HepG2 (cell line): ENCODE data around the gene USP10. TPM values are rescaled to one million over a fixed set of nuclear protein-coding genes. Genes with fewer than 3 reads are reported as not detected.
A peak's percentile ranks its signal among the peaks of the same experiment; 100 is the strongest.

Experiments
- ELF4 ChIP-seq: sonication (generic); formaldehyde crosslinking; IDR thresholded peaks from 2 replicates; pipeline ENCODE4 v1.5.0; 2020; ENCODE audit warnings: missing genetic modification reagents, mild to moderate bottlenecking, moderate library complexity, borderline replicate concordance
- MED13 ChIP-seq: sonication (generic); formaldehyde crosslinking; IDR thresholded peaks from 2 replicates; pipeline ENCODE4 v1.5.0; 2020; ENCODE audit warnings: missing genetic modification reagents
- SP1 ChIP-seq, 2 experiments: fragments of 450-650 bp in 1 of 2; sonication (generic) in 1 of 2; formaldehyde crosslinking in 1 of 2; IDR thresholded peaks; 2 replicates each; pipeline versions ENCODE4 v1.4.0 to v1.6.1; 2016 to 2020; ENCODE audit warnings: missing genetic modification reagents in 1 of 2
- ZNF232 ChIP-seq: sonication (generic); formaldehyde crosslinking; IDR thresholded peaks from 2 replicates; pipeline ENCODE4 v1.4.0; 2020; ENCODE audit warnings: missing genetic modification reagents, borderline replicate concordance
- ZNF296 ChIP-seq: sonication (generic); formaldehyde crosslinking; conservative IDR thresholded peaks from 2 replicates; pipeline ENCODE4 v1.5.0; 2020; ENCODE audit warnings: mild to moderate bottlenecking, missing genetic modification reagents
- ZNF34 ChIP-seq: sonication (generic); formaldehyde crosslinking; IDR thresholded peaks from 2 replicates; pipeline ENCODE4 v1.4.0; 2020; ENCODE audit warnings: mild to moderate bottlenecking, missing genetic modification reagents, borderline replicate concordance
- ZNF776 ChIP-seq: sonication (generic); formaldehyde crosslinking; IDR thresholded peaks from 2 replicates; pipeline ENCODE4 v1.4.0; 2020; ENCODE audit warnings: mild to moderate bottlenecking, missing genetic modification reagents
- polyA plus RNA-seq, 8 experiments: library from polyadenylated mRNA; depleted of rRNA in 3 of 8; stranded (reverse) in 7 of 8; unstranded in 1 of 8; fragments of >200 nt; fragmentation: Illumina TruSeq in 4 of 8; extraction: Trizol in 4 of 8; gene quantifications; 2 replicates each; pipeline versions ENCODE4 v1.2.1 to v1.2.3, GENCODE V29; 2011 to 2016; ENCODE audit warnings: low read depth in 4 of 8, missing spikeins in 1 of 8, mixed read lengths in 1 of 8; ENCODE audit not compliant: insufficient read depth in 1 of 8
- total RNA-seq, 5 experiments: library from RNA; depleted of rRNA; stranded (reverse); fragments of >200 nt; fragmentation: Illumina TruSeq; extraction: Trizol; gene quantifications; 2 replicates each; pipeline ENCODE4 v1.2.3, GENCODE V29; 2016; ENCODE audit warnings: low read depth in 1 of 5
- TF ChIP-seq, protein P1 (sequence below): IDR thresholded peaks from 2 replicates; pipeline ENCODE4 v1.6.1; 2016
- TF ChIP-seq, protein P2 (sequence below): sonication (generic); formaldehyde crosslinking; conservative IDR thresholded peaks from 2 replicates; pipeline ENCODE4 v1.8.1; 2023; ENCODE audit warnings: missing genetic modification reagents
- TF ChIP-seq, protein P3 (sequence below): sonication (generic); formaldehyde crosslinking; conservative IDR thresholded peaks from 2 replicates; pipeline ENCODE4 v1.4.0; 2020; ENCODE audit warnings: missing genetic modification reagents
- TF ChIP-seq, protein P4 (sequence below), 2 experiments: fragments of 450-650 bp in 1 of 2; sonication (generic) in 1 of 2; formaldehyde crosslinking in 1 of 2; IDR thresholded peaks; 2 replicates each; pipeline versions ENCODE4 v1.6.1 to v1.8.0; 2016 to 2022; ENCODE audit warnings: antibody characterized with exemption in 1 of 2, mild to moderate bottlenecking in 1 of 2, missing genetic modification reagents in 1 of 2
- TF ChIP-seq, protein P5 (sequence below): sonication (generic); formaldehyde crosslinking; conservative IDR thresholded peaks from 2 replicates; pipeline ENCODE4 v1.8.0; 2022; ENCODE audit warnings: missing genetic modification reagents

USP10 gene
- total and polyA plus RNA-seq, 2 of the 13 experiments (the other 11 are each of a cell fraction or from before 2014, with no cell fraction given) = 79.1 to 122 TPM

DNA sequence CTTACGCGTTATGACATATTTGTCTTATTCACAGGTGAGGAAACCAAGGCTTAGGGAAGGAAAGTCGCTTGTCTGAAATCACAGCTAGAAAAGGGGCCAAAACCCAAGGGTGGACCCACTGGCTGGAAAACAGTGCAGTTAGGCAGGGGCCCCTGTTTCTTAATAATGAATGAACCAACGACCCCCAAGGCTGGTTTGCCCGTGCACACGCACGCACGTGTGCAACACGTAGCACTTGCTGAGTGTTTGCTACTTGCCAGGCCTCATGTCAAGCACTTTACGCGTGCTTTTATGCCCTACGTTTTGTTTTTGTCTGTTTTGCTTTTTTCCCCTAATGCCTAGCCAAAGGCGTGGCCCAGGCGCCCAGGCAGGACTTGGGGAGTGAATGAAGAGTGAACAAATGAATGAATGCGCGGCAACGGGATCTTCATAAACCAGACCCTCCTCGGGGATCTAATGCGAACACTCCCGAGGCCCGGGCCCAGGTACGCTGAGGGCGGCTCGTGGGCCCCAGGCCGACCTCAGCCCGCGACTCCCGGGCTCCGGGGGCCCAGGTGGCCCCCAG, 571 bp upstream of the USP10 start (continued):
- peak; percentile 10; the same call in 1 of the 2 replicates for TF ChIP-seq ZNF776
- no peak for TF ChIP-seq SP1 (IDR thresholded peaks at IDR 0.05)
- no peak for TF ChIP-seq SP1 (CRISPR knock-in tag; IDR thresholded peaks at IDR 0.05)
- TF ChIP-seq ZNF232 (CRISPR knock-in tag) = peak; percentile 63; the same call in 1 of the 2 replicates
- TF ChIP-seq ZNF296 (CRISPR knock-in tag) = 0 out of 2 replicates have a peak, but pooled peaks have one; percentile 67
- TF ChIP-seq ELF4 = peak; percentile 90; the same call in 1 of the 2 replicates
- TF ChIP-seq, protein P1, sequence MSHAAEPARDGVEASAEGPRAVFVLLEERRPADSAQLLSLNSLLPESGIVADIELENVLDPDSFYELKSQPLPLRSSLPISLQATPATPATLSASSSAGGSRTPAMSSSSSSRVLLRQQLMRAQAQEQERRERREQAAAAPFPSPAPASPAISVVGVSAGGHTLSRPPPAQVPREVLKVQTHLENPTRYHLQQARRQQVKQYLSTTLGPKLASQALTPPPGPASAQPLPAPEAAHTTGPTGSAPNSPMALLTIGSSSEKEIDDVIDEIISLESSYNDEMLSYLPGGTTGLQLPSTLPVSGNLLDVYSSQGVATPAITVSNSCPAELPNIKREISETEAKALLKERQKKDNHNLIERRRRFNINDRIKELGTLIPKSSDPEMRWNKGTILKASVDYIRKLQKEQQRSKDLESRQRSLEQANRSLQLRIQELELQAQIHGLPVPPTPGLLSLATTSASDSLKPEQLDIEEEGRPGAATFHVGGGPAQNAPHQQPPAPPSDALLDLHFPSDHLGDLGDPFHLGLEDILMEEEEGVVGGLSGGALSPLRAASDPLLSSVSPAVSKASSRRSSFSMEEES (CRISPR knock-in tag) = 0 out of 2 replicates have a peak, but pooled peaks have one; percentile 47
- TF ChIP-seq ZNF34 (CRISPR knock-in tag) = no peak
- TF ChIP-seq, protein P2, sequence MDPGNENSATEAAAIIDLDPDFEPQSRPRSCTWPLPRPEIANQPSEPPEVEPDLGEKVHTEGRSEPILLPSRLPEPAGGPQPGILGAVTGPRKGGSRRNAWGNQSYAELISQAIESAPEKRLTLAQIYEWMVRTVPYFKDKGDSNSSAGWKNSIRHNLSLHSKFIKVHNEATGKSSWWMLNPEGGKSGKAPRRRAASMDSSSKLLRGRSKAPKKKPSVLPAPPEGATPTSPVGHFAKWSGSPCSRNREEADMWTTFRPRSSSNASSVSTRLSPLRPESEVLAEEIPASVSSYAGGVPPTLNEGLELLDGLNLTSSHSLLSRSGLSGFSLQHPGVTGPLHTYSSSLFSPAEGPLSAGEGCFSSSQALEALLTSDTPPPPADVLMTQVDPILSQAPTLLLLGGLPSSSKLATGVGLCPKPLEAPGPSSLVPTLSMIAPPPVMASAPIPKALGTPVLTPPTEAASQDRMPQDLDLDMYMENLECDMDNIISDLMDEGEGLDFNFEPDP (CRISPR knock-in tag) = 0 out of 2 replicates have a peak, but pooled peaks have one; percentile 87
- TF ChIP-seq, protein P3, sequence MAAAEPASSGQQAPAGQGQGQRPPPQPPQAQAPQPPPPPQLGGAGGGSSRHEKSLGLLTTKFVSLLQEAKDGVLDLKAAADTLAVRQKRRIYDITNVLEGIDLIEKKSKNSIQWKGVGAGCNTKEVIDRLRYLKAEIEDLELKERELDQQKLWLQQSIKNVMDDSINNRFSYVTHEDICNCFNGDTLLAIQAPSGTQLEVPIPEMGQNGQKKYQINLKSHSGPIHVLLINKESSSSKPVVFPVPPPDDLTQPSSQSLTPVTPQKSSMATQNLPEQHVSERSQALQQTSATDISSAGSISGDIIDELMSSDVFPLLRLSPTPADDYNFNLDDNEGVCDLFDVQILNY = 0 out of 2 replicates have a peak, but pooled peaks have one; percentile 15
- TF ChIP-seq, protein P4, sequence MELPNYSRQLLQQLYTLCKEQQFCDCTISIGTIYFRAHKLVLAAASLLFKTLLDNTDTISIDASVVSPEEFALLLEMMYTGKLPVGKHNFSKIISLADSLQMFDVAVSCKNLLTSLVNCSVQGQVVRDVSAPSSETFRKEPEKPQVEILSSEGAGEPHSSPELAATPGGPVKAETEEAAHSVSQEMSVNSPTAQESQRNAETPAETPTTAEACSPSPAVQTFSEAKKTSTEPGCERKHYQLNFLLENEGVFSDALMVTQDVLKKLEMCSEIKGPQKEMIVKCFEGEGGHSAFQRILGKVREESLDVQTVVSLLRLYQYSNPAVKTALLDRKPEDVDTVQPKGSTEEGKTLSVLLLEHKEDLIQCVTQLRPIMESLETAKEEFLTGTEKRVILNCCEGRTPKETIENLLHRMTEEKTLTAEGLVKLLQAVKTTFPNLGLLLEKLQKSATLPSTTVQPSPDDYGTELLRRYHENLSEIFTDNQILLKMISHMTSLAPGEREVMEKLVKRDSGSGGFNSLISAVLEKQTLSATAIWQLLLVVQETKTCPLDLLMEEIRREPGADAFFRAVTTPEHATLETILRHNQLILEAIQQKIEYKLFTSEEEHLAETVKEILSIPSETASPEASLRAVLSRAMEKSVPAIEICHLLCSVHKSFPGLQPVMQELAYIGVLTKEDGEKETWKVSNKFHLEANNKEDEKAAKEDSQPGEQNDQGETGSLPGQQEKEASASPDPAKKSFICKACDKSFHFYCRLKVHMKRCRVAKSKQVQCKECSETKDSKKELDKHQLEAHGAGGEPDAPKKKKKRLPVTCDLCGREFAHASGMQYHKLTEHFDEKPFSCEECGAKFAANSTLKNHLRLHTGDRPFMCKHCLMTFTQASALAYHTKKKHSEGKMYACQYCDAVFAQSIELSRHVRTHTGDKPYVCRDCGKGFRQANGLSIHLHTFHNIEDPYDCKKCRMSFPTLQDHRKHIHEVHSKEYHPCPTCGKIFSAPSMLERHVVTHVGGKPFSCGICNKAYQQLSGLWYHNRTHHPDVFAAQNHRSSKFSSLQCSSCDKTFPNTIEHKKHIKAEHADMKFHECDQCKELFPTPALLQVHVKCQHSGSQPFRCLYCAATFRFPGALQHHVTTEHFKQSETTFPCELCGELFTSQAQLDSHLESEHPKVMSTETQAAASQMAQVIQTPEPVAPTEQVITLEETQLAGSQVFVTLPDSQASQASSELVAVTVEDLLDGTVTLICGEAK (IDR thresholded peaks at IDR 0.05) = no peak
- TF ChIP-seq, protein P4 (CRISPR knock-in tag; IDR thresholded peaks at IDR 0.05) = peak; percentile 65; the same call in 1 of the 2 replicates
- TF ChIP-seq, protein P5, sequence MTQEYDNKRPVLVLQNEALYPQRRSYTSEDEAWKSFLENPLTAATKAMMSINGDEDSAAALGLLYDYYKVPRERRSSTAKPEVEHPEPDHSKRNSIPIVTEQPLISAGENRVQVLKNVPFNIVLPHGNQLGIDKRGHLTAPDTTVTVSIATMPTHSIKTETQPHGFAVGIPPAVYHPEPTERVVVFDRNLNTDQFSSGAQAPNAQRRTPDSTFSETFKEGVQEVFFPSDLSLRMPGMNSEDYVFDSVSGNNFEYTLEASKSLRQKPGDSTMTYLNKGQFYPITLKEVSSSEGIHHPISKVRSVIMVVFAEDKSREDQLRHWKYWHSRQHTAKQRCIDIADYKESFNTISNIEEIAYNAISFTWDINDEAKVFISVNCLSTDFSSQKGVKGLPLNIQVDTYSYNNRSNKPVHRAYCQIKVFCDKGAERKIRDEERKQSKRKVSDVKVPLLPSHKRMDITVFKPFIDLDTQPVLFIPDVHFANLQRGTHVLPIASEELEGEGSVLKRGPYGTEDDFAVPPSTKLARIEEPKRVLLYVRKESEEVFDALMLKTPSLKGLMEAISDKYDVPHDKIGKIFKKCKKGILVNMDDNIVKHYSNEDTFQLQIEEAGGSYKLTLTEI (CRISPR knock-in tag) = no peak
- TF ChIP-seq MED13 (CRISPR knock-in tag) = peak; percentile 74; the same call in 1 of the 2 replicates
